Measurements from ENCODE around the gene CLMN.

Gene CLMN

GRCh38 chr14:95323917-95324316 lies 4.2 kb upstream of the CLMN start:
- Histone ChIP-seq H3K9me3 (no peaks in the 10 kb centered on the region), H3K27ac (no peak overlapping the region), H3K4me3 (no peak overlapping the region), H3K4me1 (peaks cover 0 to 17% (median 11%) of the 10 kb centered on the region in 4 donors), H3K36me3 (no peaks in the 10 kb centered on the region), H3K27me3 (no peaks in the 10 kb centered on the region)
- intact Hi-C loops (cut with DNase I; ENCODE audit: low total_unique reads): loop anchor here (10.0 kb wide), 1 partner anchor 169 kb away; the partner anchor contains the start of gene DICER1
- TF ChIP-seq, protein P1, sequence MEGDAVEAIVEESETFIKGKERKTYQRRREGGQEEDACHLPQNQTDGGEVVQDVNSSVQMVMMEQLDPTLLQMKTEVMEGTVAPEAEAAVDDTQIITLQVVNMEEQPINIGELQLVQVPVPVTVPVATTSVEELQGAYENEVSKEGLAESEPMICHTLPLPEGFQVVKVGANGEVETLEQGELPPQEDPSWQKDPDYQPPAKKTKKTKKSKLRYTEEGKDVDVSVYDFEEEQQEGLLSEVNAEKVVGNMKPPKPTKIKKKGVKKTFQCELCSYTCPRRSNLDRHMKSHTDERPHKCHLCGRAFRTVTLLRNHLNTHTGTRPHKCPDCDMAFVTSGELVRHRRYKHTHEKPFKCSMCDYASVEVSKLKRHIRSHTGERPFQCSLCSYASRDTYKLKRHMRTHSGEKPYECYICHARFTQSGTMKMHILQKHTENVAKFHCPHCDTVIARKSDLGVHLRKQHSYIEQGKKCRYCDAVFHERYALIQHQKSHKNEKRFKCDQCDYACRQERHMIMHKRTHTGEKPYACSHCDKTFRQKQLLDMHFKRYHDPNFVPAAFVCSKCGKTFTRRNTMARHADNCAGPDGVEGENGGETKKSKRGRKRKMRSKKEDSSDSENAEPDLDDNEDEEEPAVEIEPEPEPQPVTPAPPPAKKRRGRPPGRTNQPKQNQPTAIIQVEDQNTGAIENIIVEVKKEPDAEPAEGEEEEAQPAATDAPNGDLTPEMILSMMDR (IDR thresholded peaks at IDR 0.05): no peak
- DNase-seq: no peak

- TF ChIP-seq, protein P1 (IDR thresholded peaks at IDR 0.05): no peak
- no peak for DNase-seq
- Histone ChIP-seq H3K4me1 (peaks cover 0 to 23% (median 14%) of the 10 kb centered on the region in 4 donors), H3K9me3 (no peaks in the 10 kb centered on the region), H3K4me3 (no peak overlapping the region), H3K27ac (no peak overlapping the region), H3K36me3 (no peaks in the 10 kb centered on the region), H3K27me3 (no peaks in the 10 kb centered on the region)
- intact Hi-C loops (cut with DNase I; ENCODE audit: low total_unique reads): loop anchor here (10.0 kb wide), 1 partner anchor 169 kb away; the partner anchor contains the start of gene DICER1
Observed at GRCh38 chr14:95323361-95323760, 3.7 kb upstream of the CLMN start.

DNA sequence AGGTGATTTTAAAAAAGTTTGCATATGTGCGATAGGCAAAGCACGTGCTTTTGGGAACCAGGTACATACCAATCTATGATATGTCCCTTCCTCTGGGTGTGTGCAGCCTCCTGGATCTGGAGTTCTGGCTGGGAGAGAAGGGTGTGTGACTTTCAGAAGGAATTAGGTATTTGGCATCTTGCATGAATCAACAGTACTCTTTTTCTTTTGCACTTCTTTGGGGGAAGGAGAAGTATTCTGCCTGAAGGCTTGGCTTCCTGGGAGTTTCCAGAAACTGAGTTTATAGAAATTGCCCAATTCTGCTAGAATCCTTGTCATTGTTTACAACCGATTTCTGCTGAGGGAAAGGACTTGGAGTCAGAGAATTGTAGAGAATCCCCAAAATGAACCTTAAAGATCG lies 2.9 kb upstream of the CLMN start:
- Histone ChIP-seq H3K27me3 (no peaks in the 10 kb centered on the region), H3K27ac (no peak overlapping the region), H3K4me1 (peaks cover 0 to 29% (median 16%) of the 10 kb centered on the region in 4 donors), H3K36me3 (no peaks in the 10 kb centered on the region), H3K9me3 (no peaks in the 10 kb centered on the region), H3K4me3 (no peak overlapping the region)
- intact Hi-C loops (cut with DNase I; ENCODE audit: low total_unique reads): loop anchor here (10.0 kb wide), 1 partner anchor 168 kb away; the partner anchor contains the start of gene DICER1
- TF ChIP-seq, protein P1 (IDR thresholded peaks at IDR 0.05): no peak
- DNase-seq: no peak

- intact Hi-C loops (cut with DNase I; ENCODE audit: low total_unique reads): loop anchor here (10.0 kb wide), 1 partner anchor 167 kb away; the partner anchor contains the start of gene DICER1
- TF ChIP-seq, protein P1 (IDR thresholded peaks at IDR 0.05): no peak
- DNase-seq: no peak
- Histone ChIP-seq H3K27ac (no peak overlapping the region), H3K36me3 (no peaks in the 10 kb centered on the region), H3K27me3 (no peaks in the 10 kb centered on the region), H3K4me3 (no peak overlapping the region), H3K9me3 (no peaks in the 10 kb centered on the region), H3K4me1 (peaks cover 0 to 31% (median 16%) of the 10 kb centered on the region in 4 donors)
Observed at GRCh38 chr14:95321693-95322455, 2.2 kb upstream of the CLMN start.

GRCh38 chr14:95320955-95321600 lies 1.4 kb upstream of the CLMN start:
- TF ChIP-seq, protein P1 (IDR thresholded peaks at IDR 0.05): no peak
- peaks cover 0 to 34% (median 16%) of the 10 kb centered on the region in 4 donors for H3K4me1 ChIP-seq
- no peak for DNase-seq
- no peaks in the 10 kb centered on the region for H3K9me3 ChIP-seq
- H3K27me3 ChIP-seq: no peaks in the 10 kb centered on the region
- H3K36me3 ChIP-seq: no peaks in the 10 kb centered on the region
- intact Hi-C loops (cut with DNase I; ENCODE audit: low total_unique reads): loop anchor here (10.0 kb wide), 1 partner anchor 166 kb away; the partner anchor contains the start of gene DICER1
- no peak overlapping the region for H3K4me3 ChIP-seq
- peak overlapping the region; percentile 74 to 81 for H3K27ac ChIP-seq

Data from tibial artery (tissue), 4 donors.